OCI-LY1 (cell line): ENCODE measurements around the gene NME3.

Experiments
- H2AFZ ChIP-seq: fragments of 200-600 bp; sonication (generic), shearing (Covaris generic); 2 replicates; pipeline ENCODE4 v1.6.0; 2014; ENCODE audit warnings: antibody characterized with exemption, mild to moderate bottlenecking, low read length
- H3F3A ChIP-seq: fragments of 200-600 bp; sonication (generic), shearing (Covaris generic); 2 replicates; pipeline ENCODE4 v1.6.0; 2014; ENCODE audit warnings: mild to moderate bottlenecking, antibody characterized with exemption, low read length, moderate library complexity; ENCODE audit not compliant: insufficient read depth
- H3K27ac ChIP-seq: fragments of 200-600 bp; sonication (generic); 2 replicates; pipeline ENCODE4 v1.5.1; 2014; ENCODE audit warnings: low read length, mixed run types, mild to moderate bottlenecking, low read depth; ENCODE audit not compliant: poor library complexity, severe bottlenecking
- H3K27me3 ChIP-seq: fragments of 200-600 bp; sonication (generic); 2 replicates; pipeline ENCODE4 v1.6.0; 2014; ENCODE audit warnings: antibody characterized with exemption, mild to moderate bottlenecking, low read length, moderate library complexity; ENCODE audit not compliant: insufficient read depth
- H3K36me3 ChIP-seq: fragments of 200-600 bp; sonication (generic); 2 replicates; pipeline ENCODE4 v1.6.1; 2014; ENCODE audit warnings: mild to moderate bottlenecking, antibody characterized with exemption, low read length, moderate library complexity, mixed read lengths; ENCODE audit not compliant: insufficient read depth
- H3K4me1 ChIP-seq: fragments of 200-600 bp; sonication (generic); 2 replicates; pipeline ENCODE4 v1.5.1; 2014; ENCODE audit warnings: mild to moderate bottlenecking, low read length, moderate library complexity; ENCODE audit not compliant: insufficient read depth, severe bottlenecking
- H3K4me2 ChIP-seq: fragments of 200-600 bp; sonication (generic), shearing (Covaris generic); 2 replicates; pipeline ENCODE4 v1.6.1; 2014; ENCODE audit warnings: low read length
- H3K4me3 ChIP-seq: fragments of 200-600 bp; sonication (generic); 2 replicates; pipeline ENCODE4 v1.5.1; 2014; ENCODE audit warnings: low read length, low read depth, mild to moderate bottlenecking, mixed read lengths; ENCODE audit not compliant: poor library complexity, severe bottlenecking
- H3K79me2 ChIP-seq: fragments of 200-600 bp; shearing (Covaris generic); 2 replicates; pipeline ENCODE4 v1.6.1; 2016; ENCODE audit warnings: mixed run types, low read length, mixed read lengths; ENCODE audit not compliant: insufficient read depth
- H3K9ac ChIP-seq: fragments of 200-600 bp; sonication (generic), shearing (Covaris generic); 2 replicates; pipeline ENCODE4 v1.6.1; 2014; ENCODE audit warnings: mild to moderate bottlenecking, low read length, mixed read lengths
- H3K9me2 ChIP-seq: fragments of 200-600 bp; sonication (generic), shearing (Covaris generic); 2 replicates; pipeline ENCODE4 v1.6.1; 2014; ENCODE audit warnings: low read depth, mild to moderate bottlenecking, low read length, mixed read lengths
- H3K9me3 ChIP-seq: fragments of 200-600 bp; shearing (Covaris generic); 2 replicates; pipeline ENCODE4 v1.6.1; 2014; ENCODE audit warnings: low read length, mixed read lengths
- H4K20me1 ChIP-seq: fragments of 200-600 bp; sonication (generic), shearing (Covaris generic); 2 replicates; pipeline ENCODE4 v1.6.0; 2016; ENCODE audit warnings: mild to moderate bottlenecking, low read length; ENCODE audit not compliant: insufficient read depth
- CTCF ChIP-seq: fragments of 200-600 bp; sonication (generic), shearing (Covaris generic); IDR thresholded peaks from 2 replicates; pipeline ENCODE4 v1.5.1; 2017; ENCODE audit warnings: mild to moderate bottlenecking, antibody characterized with exemption, low read length, moderate library complexity, mixed read lengths
- EZH2 ChIP-seq: fragments of 200-600 bp; sonication (generic), shearing (Covaris generic); IDR thresholded peaks from 2 replicates; pipeline ENCODE4 v1.8.0; 2017; ENCODE audit warnings: borderline replicate concordance, mixed run types, mild to moderate bottlenecking, antibody characterized with exemption, low read length, moderate library complexity, mixed read lengths

NME3 gene

GRCh38 chr16:1768767-1769401 is 2.5 kb downstream of the NME3 start:
- Histone ChIP-seq H3K27me3 (no peaks in the 10 kb centered on the region), H3K36me3 (peaks cover 66% of the 10 kb centered on the region), H3K4me1 (peaks cover 14% of the 10 kb centered on the region), H3K9ac (no peak overlapping the region), H3K9me2 (no peaks in the 10 kb centered on the region), H2AFZ (no peak overlapping the region), H4K20me1 (no peaks in the 10 kb centered on the region), H3F3A (no peaks in the 10 kb centered on the region), H3K4me2 (no peak overlapping the region), H3K9me3 (no peaks in the 10 kb centered on the region), H3K27ac (no peak overlapping the region), H3K4me3 (no peak overlapping the region), H3K79me2 (0 out of 2 replicates have a peak, but pooled peaks cover 3% of the 10 kb centered on the region)
- TF ChIP-seq CTCF (no peak), EZH2 (no peak)

DNA sequence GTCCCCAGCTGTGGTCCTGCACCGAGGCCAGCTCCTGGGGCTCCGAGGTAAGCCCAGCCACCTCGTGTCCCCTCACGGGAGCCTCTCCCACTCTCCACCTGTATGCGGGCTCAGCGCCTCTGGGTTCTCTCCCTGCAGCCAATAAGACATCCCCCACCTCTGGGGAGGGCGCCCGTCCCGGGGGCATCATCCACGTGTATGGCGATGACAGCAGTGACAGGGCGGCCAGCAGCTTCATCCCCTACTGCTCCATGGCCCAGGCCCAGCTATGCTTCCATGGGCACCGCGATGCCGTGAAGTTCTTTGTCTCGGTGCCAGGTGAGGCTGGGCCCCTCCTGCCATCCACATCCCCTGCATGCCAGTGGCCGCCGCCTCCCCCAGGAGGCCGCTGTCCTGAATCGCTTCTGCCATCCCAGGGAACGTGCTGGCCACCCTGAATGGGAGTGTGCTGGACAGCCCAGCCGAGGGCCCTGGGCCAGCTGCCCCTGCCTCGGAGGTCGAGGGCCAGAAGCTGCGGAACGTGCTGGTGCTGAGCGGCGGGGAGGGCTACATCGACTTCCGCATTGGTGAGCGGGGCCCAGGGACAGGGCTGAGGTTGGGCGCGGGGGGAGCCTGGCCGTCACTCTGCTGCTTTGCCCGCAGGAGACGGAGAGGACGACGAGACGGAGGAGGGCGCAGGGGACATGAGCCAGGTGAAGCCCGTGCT is 3.1 kb downstream of the NME3 start:
- H3K27ac ChIP-seq, result no peak overlapping the region
- no peaks in the 10 kb centered on the region for H3K9me2 ChIP-seq
- peaks cover 70% of the 10 kb centered on the region for H3K36me3 ChIP-seq
- no peaks in the 10 kb centered on the region for H3K27me3 ChIP-seq
- 0 out of 2 replicates have a peak, but pooled peaks cover 3% of the 10 kb centered on the region for H3K79me2 ChIP-seq
- TF ChIP-seq CTCF, result no peak
- TF ChIP-seq EZH2, result no peak
- no peak overlapping the region for H3K9ac ChIP-seq
- H3F3A ChIP-seq, result no peaks in the 10 kb centered on the region
- H4K20me1 ChIP-seq, result no peaks in the 10 kb centered on the region
- peaks cover 10% of the 10 kb centered on the region for H3K4me1 ChIP-seq
- H2AFZ ChIP-seq, result no peak overlapping the region
- H3K4me2 ChIP-seq, result no peak overlapping the region
- no peaks in the 10 kb centered on the region for H3K9me3 ChIP-seq
- H3K4me3 ChIP-seq, result no peak overlapping the region

- Histone ChIP-seq H2AFZ (no peak overlapping the region), H3K4me3 (no peak overlapping the region), H3F3A (no peaks in the 10 kb centered on the region), H3K4me1 (peaks cover 10% of the 10 kb centered on the region), H3K79me2 (0 out of 2 replicates have a peak, but pooled peaks cover 3% of the 10 kb centered on the region), H3K27ac (no peak overlapping the region), H3K4me2 (no peak overlapping the region), H3K27me3 (no peaks in the 10 kb centered on the region), H3K9ac (no peak overlapping the region), H3K9me3 (no peaks in the 10 kb centered on the region), H3K9me2 (no peaks in the 10 kb centered on the region), H4K20me1 (no peaks in the 10 kb centered on the region), H3K36me3 (peaks cover 78% of the 10 kb centered on the region)
- TF ChIP-seq CTCF (no peak), EZH2 (no peak)
These were observed 4.0 kb downstream of the NME3 start for GRCh38 chr16:1767116-1767994.
